ENCODE data around the gene IMPG2.

DNA sequence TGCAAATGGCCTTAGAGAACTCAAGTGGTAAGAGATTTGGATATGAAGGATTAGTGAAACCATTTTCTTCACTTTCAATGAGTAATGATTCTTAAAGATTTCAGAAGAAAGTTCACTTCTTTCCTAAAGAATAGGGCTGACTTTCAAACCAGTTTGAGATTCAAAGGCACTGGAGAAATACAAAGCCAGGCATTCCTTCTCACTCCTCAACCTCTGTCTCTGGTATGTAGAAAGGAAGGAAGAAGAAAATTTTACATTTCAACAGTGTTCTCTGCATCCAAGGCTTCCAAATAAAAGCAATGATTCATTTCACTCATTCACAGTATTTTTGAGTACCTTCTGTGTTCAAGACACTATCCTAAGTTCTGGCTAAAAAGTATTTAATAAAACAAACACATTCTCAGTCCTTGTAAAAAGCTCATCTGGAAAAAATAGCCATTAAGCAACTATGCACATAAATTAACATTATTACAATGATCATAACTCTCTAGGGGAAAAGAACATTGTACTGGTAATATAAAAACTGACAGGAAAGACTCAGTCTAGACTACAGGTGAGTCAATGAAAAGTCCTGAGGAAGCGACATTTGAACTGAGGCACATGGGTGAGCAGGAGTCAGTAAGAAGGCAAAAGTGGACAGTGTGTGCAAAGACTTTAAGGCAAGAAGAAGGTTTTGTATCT is 79.5 kb downstream of the IMPG2 start:
- TF ChIP-seq CTCF (optimal IDR thresholded peaks at IDR 0.05 in 1 of 3, IDR thresholded peaks at IDR 0.05 in 1 of 3, conservative IDR thresholded peaks at IDR 0.05 in 1 of 3; ENCODE audit: extremely low read depth in 1 of 3, insufficient read depth in 2 of 3, low read length in 3 of 3) (no peak), EZH2 (IDR thresholded peaks at IDR 0.05; ENCODE audit: low read length) (no peak)
